Neural progenitor cell (in vitro differentiated cells): ENCODE results near the gene AUTS2. TPM values are rescaled to one million over a fixed set of nuclear protein-coding genes. Genes with fewer than 3 reads are reported as not detected.
A peak's percentile ranks its signal among the peaks of the same experiment; 100 is the strongest.

Experiments
- DNase-seq: peaks from one replicate; pipeline ENCODE4 v3.0.0-alpha.2; 2016; ENCODE audit warnings: low spot score
- H2AFZ ChIP-seq: fragments of 200-600 bp; sonication (generic); replicated peaks from 2 replicates; pipeline ENCODE4 v1.6.1; 2016; ENCODE audit warnings: antibody characterized with exemption
- H3F3A ChIP-seq: fragments of 200-600 bp; sonication (generic); 2 replicates; pipeline ENCODE4 v1.6.1; 2016; ENCODE audit warnings: antibody characterized with exemption, low read depth
- H3K27ac ChIP-seq: fragments of 200-600 bp; sonication (generic); 2 replicates; pipeline ENCODE4 v1.5.1; 2016; ENCODE audit warnings: mild to moderate bottlenecking
- H3K27me3 ChIP-seq: fragments of 200-600 bp; sonication (generic); 2 replicates; pipeline ENCODE4 v1.6.1; 2016; ENCODE audit warnings: mild to moderate bottlenecking, moderate library complexity
- H3K36me3 ChIP-seq: fragments of 200-600 bp; sonication (generic); 2 replicates; pipeline ENCODE4 v1.5.1; 2016
- H3K4me1 ChIP-seq: fragments of 200-600 bp; sonication (generic); 2 replicates; pipeline ENCODE4 v1.6.1; 2016; ENCODE audit warnings: mixed run types
- H3K4me2 ChIP-seq: fragments of 200-600 bp; sonication (generic); 2 replicates; pipeline ENCODE4 v1.6.1; 2016
- H3K4me3 ChIP-seq: fragments of 200-600 bp; sonication (generic); 2 replicates; pipeline ENCODE4 v1.5.1; 2016
- H3K79me2 ChIP-seq: fragments of 200-600 bp; sonication (generic); 2 replicates; pipeline ENCODE4 v1.6.1; 2016; ENCODE audit warnings: low read depth
- H3K9ac ChIP-seq: fragments of 200-600 bp; sonication (generic); 2 replicates; pipeline ENCODE4 v1.6.1; 2016
- H3K9me3 ChIP-seq: fragments of 200-600 bp; sonication (generic); 2 replicates; pipeline ENCODE4 v1.5.1; 2016; ENCODE audit warnings: low read depth
- H4K20me1 ChIP-seq: fragments of 200-600 bp; sonication (generic); 2 replicates; pipeline ENCODE4 v1.6.1; 2016; ENCODE audit warnings: low read depth
- H3K27ac Mint-ChIP-seq: 3 replicates; pipeline ENCODE4 v1.8.0; 2021; ENCODE audit warnings: mixed read lengths
- H3K27me3 Mint-ChIP-seq: 2 replicates; pipeline ENCODE4 v1.8.0; 2022; ENCODE audit warnings: low read depth, mild to moderate bottlenecking, inconsistent platforms, moderate library complexity, mixed read lengths; ENCODE audit not compliant: insufficient read depth
- H3K36me3 Mint-ChIP-seq: 3 replicates; pipeline ENCODE4 v1.8.0; 2021; ENCODE audit warnings: mixed read lengths
- H3K4me1 Mint-ChIP-seq: 3 replicates; pipeline ENCODE4 v1.8.0; 2021; ENCODE audit warnings: mixed read lengths
- H3K4me3 Mint-ChIP-seq: 3 replicates; pipeline ENCODE4 v1.8.0; 2021; ENCODE audit warnings: mild to moderate bottlenecking, moderate library complexity, mixed read lengths
- H3K9me3 Mint-ChIP-seq: 3 replicates; pipeline ENCODE4 v1.8.0; 2020; ENCODE audit warnings: mixed read lengths
- EZH2 ChIP-seq: fragments of 200-600 bp; sonication (generic); IDR thresholded peaks from 2 replicates; pipeline ENCODE4 v1.6.1; 2017; ENCODE audit warnings: antibody characterized with exemption, mild to moderate bottlenecking, moderate library complexity
- EZH2phosphoT487 ChIP-seq: fragments of 200-600 bp; sonication (generic); IDR thresholded peaks from 2 replicates; pipeline ENCODE4 v1.6.1; 2017; ENCODE audit warnings: antibody characterized with exemption
- total RNA-seq: library from RNA; depleted of rRNA; stranded (reverse); fragments of >200 nt; gene quantifications from 2 replicates; pipeline ENCODE4 v1.2.3, GENCODE V29; 2015; ENCODE audit warnings: low replicate concordance
- TF ChIP-seq, protein P1 (sequence below): fragments of 200-600 bp; sonication (generic); IDR thresholded peaks from 2 replicates; pipeline ENCODE4 v1.5.1; 2017; ENCODE audit warnings: antibody characterized with exemption, mild to moderate bottlenecking

AUTS2 gene
- total RNA-seq, 1 donor from 2014 or later: 50.0 TPM

DNA sequence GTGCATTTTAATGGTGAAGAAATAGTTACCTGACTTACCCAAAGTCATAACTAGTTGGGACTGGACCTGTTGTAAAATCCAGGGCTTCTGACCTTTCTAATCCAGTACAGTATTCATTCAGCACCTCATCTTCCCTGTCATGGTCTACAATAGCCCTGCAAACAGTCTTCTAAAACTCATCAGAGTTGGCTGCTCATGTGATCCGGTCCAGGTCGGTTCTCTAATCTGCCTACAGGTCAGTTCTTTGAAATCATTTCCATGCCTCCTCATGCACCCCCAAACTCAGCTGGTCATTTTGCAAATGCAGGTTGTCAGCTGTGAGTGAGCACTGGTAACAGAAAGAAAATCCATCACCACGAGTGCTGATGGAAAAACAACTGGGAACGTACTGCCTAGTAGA is 1082.0 kb downstream of the AUTS2 start:
- no peak overlapping the region for H3K27ac Mint-ChIP-seq
- peaks cover 37% of the 10 kb centered on the region for H3K4me1 Mint-ChIP-seq
- Histone ChIP-seq H3K27ac (no peak overlapping the region), H4K20me1 (no peaks in the 10 kb centered on the region), H3F3A (peaks cover 12% of the 10 kb centered on the region), H3K36me3 (no peaks in the 10 kb centered on the region), H3K4me1 (peaks cover 26% of the 10 kb centered on the region), H3K79me2 (no peaks in the 10 kb centered on the region), H3K4me2 (no peak overlapping the region), H3K9me3 (no peaks in the 10 kb centered on the region), H3K9ac (no peak overlapping the region), H3K4me3 (no peak overlapping the region), H2AFZ (no peak overlapping the region), H3K27me3 (peaks cover 27% of the 10 kb centered on the region)
- H3K36me3 Mint-ChIP-seq: peaks cover 8% of the 10 kb centered on the region
- no peak for DNase-seq
- H3K27me3 Mint-ChIP-seq: peaks cover 3% of the 10 kb centered on the region
- no peak overlapping the region for H3K4me3 Mint-ChIP-seq
- H3K9me3 Mint-ChIP-seq: peaks cover 1% of the 10 kb centered on the region
- TF ChIP-seq, protein P1, sequence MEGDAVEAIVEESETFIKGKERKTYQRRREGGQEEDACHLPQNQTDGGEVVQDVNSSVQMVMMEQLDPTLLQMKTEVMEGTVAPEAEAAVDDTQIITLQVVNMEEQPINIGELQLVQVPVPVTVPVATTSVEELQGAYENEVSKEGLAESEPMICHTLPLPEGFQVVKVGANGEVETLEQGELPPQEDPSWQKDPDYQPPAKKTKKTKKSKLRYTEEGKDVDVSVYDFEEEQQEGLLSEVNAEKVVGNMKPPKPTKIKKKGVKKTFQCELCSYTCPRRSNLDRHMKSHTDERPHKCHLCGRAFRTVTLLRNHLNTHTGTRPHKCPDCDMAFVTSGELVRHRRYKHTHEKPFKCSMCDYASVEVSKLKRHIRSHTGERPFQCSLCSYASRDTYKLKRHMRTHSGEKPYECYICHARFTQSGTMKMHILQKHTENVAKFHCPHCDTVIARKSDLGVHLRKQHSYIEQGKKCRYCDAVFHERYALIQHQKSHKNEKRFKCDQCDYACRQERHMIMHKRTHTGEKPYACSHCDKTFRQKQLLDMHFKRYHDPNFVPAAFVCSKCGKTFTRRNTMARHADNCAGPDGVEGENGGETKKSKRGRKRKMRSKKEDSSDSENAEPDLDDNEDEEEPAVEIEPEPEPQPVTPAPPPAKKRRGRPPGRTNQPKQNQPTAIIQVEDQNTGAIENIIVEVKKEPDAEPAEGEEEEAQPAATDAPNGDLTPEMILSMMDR: no peak
- TF ChIP-seq EZH2 (no peak), EZH2phosphoT487 (no peak)

GRCh38 chr7:70680743-70681468 is 1082.6 kb downstream of the AUTS2 start:
- Mint-ChIP-seq H3K4me1 (peaks cover 37% of the 10 kb centered on the region), H3K27ac (no peak overlapping the region), H3K27me3 (peaks cover 2% of the 10 kb centered on the region), H3K36me3 (peaks cover 8% of the 10 kb centered on the region), H3K9me3 (peaks cover 1% of the 10 kb centered on the region), H3K4me3 (no peak overlapping the region)
- Histone ChIP-seq H3K27me3 (peaks cover 27% of the 10 kb centered on the region), H3K36me3 (no peaks in the 10 kb centered on the region), H3K79me2 (no peaks in the 10 kb centered on the region), H2AFZ (no peak overlapping the region), H3F3A (peaks cover 12% of the 10 kb centered on the region), H3K4me3 (no peak overlapping the region), H3K27ac (no peak overlapping the region), H4K20me1 (no peaks in the 10 kb centered on the region), H3K9me3 (no peaks in the 10 kb centered on the region), H3K4me2 (peak overlapping the region; percentile 63), H3K4me1 (peaks cover 26% of the 10 kb centered on the region), H3K9ac (no peak overlapping the region)
- DNase-seq: peak; percentile 44
- TF ChIP-seq, protein P1: no peak
- TF ChIP-seq EZH2: no peak
- TF ChIP-seq EZH2phosphoT487: no peak

DNA sequence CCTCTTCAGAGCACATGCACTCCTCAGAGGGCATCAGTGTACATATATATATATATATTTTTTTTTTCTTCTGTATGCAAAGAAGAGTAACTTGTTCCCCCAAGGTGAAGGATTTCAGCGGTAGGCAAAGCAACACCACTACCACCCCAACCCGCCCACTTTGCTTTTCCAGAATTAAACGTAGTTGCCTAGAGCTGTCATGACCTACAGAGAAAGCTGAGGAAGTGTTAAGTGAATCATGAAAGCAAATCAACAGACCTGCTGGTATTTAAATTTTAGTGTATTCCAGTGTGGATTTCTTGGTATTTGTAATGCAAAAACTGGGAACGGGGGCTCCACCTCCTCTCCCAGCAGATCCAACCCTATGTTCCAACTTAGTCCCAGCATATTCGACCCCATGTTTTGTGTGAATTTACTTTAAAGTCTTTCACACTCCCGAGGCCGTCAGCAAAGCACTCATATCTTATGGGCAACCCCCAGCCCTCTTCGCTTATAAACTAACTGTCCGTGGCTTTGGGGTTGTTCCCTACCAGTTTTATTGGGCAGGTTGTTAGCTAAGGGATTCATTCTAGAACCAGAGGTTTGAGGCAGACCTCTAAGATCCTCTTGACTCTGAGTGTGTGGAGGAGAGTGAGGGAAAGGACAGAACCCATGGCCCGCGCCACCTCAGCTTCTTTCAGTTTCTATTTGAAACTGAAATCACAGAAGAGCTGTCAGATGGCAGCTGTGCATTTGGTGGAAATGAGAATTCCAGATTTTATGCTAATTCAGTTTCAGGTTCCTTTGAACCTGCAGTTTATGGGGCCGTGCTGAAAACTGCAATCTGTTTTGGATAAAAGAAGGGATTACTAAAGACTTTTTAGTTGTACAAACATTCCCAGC is 1083.4 kb downstream of the AUTS2 start:
- Histone ChIP-seq H3K4me2 (peak overlapping the region; percentile 63), H2AFZ (no peak overlapping the region), H3K36me3 (no peaks in the 10 kb centered on the region), H3K79me2 (no peaks in the 10 kb centered on the region), H3K4me3 (no peak overlapping the region), H4K20me1 (no peaks in the 10 kb centered on the region), H3K9me3 (no peaks in the 10 kb centered on the region), H3F3A (peaks cover 12% of the 10 kb centered on the region), H3K4me1 (peaks cover 26% of the 10 kb centered on the region), H3K27me3 (peaks cover 27% of the 10 kb centered on the region), H3K27ac (no peak overlapping the region), H3K9ac (no peak overlapping the region)
- peaks cover 7% of the 10 kb centered on the region for H3K36me3 Mint-ChIP-seq
- no peak for DNase-seq
- H3K4me1 Mint-ChIP-seq: peaks cover 37% of the 10 kb centered on the region
- H3K9me3 Mint-ChIP-seq: peaks cover 1% of the 10 kb centered on the region
- no peak overlapping the region for H3K4me3 Mint-ChIP-seq
- no peak overlapping the region for H3K27ac Mint-ChIP-seq
- no peaks in the 10 kb centered on the region for H3K27me3 Mint-ChIP-seq
- TF ChIP-seq EZH2: no peak
- TF ChIP-seq, protein P1: no peak
